GM12878 (cell line): ENCODE results near the gene CAVIN2.

Experiments
- BHLHE40 ChIP-seq, 2 experiments: fragments of 450-650 bp in 1 of 2; IDR thresholded peaks; 2 replicates each; pipeline ENCODE4 v1.6.1; 2011 to 2017; ENCODE audit warnings: low read depth in 2 of 2, borderline replicate concordance in 1 of 2, improper control_type of control experiment in 1 of 2, low read length in 1 of 2, mild to moderate bottlenecking in 1 of 2
- IRF3 ChIP-seq: fragments of 450-650 bp; IDR thresholded peaks from 2 replicates; pipeline ENCODE4 v1.6.1; 2014; ENCODE audit warnings: mild to moderate bottlenecking
- NBN ChIP-seq: fragments of 450-650 bp; IDR thresholded peaks from 2 replicates; pipeline ENCODE4 v1.6.1; 2016
- POLR2AphosphoS5 ChIP-seq: IDR thresholded peaks from 2 replicates; pipeline ENCODE4 v1.6.1; 2011; ENCODE audit warnings: mild to moderate bottlenecking, low read length, inconsistent platforms
- YY1 ChIP-seq: IDR thresholded peaks from 2 replicates; pipeline ENCODE4 v1.6.1; 2011; ENCODE audit warnings: low read depth, mild to moderate bottlenecking, low read length
- TF ChIP-seq, protein P1 (sequence below), 3 experiments: IDR thresholded peaks in 2 of 3; conservative IDR thresholded peaks in 1 of 3; 2 replicates each; pipeline ENCODE4 v1.5.1; 2011; ENCODE audit warnings: low read depth in 3 of 3, low read length in 3 of 3, mild to moderate bottlenecking in 3 of 3, control low read depth in 2 of 3, moderate library complexity in 2 of 3, inconsistent platforms in 1 of 3, mixed read lengths in 1 of 3; ENCODE audit not compliant: control insufficient read depth in 2 of 3, insufficient read depth in 1 of 3; ENCODE audit errors: extremely low read depth in 1 of 3
- TF ChIP-seq, protein P2 (sequence below): fragments of 450-650 bp; IDR thresholded peaks from 2 replicates; pipeline ENCODE4 v1.6.1; 2017; ENCODE audit warnings: mild to moderate bottlenecking, low read depth, inconsistent platforms; ENCODE audit not compliant: poor library complexity, severe bottlenecking
- TF ChIP-seq, protein P3 (sequence below): IDR thresholded peaks from 2 replicates; pipeline ENCODE4 v1.6.1; 2011; ENCODE audit warnings: low read depth, low read length, improper control_type of control experiment, borderline replicate concordance

GRCh38 chr2:191881982-191882816 is 35.3 kb upstream of the CAVIN2 start:
- TF ChIP-seq, protein P1, sequence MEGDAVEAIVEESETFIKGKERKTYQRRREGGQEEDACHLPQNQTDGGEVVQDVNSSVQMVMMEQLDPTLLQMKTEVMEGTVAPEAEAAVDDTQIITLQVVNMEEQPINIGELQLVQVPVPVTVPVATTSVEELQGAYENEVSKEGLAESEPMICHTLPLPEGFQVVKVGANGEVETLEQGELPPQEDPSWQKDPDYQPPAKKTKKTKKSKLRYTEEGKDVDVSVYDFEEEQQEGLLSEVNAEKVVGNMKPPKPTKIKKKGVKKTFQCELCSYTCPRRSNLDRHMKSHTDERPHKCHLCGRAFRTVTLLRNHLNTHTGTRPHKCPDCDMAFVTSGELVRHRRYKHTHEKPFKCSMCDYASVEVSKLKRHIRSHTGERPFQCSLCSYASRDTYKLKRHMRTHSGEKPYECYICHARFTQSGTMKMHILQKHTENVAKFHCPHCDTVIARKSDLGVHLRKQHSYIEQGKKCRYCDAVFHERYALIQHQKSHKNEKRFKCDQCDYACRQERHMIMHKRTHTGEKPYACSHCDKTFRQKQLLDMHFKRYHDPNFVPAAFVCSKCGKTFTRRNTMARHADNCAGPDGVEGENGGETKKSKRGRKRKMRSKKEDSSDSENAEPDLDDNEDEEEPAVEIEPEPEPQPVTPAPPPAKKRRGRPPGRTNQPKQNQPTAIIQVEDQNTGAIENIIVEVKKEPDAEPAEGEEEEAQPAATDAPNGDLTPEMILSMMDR (IDR thresholded peaks at IDR 0.05 in 2 of 3, conservative IDR thresholded peaks at IDR 0.05 in 1 of 3; ENCODE audit: control insufficient read depth in 2 of 3, extremely low read depth in 1 of 3, insufficient read depth in 1 of 3, low read depth in 3 of 3, low read length in 3 of 3): no peak
- TF ChIP-seq YY1 (no peak), POLR2AphosphoS5 (no peak), BHLHE40 (IDR thresholded peaks at IDR 0.05; ENCODE audit: borderline replicate concordance in 1 of 2, low read depth in 2 of 2, low read length in 1 of 2) (no peak), NBN (no peak), IRF3 (no peak)
- TF ChIP-seq, protein P2, sequence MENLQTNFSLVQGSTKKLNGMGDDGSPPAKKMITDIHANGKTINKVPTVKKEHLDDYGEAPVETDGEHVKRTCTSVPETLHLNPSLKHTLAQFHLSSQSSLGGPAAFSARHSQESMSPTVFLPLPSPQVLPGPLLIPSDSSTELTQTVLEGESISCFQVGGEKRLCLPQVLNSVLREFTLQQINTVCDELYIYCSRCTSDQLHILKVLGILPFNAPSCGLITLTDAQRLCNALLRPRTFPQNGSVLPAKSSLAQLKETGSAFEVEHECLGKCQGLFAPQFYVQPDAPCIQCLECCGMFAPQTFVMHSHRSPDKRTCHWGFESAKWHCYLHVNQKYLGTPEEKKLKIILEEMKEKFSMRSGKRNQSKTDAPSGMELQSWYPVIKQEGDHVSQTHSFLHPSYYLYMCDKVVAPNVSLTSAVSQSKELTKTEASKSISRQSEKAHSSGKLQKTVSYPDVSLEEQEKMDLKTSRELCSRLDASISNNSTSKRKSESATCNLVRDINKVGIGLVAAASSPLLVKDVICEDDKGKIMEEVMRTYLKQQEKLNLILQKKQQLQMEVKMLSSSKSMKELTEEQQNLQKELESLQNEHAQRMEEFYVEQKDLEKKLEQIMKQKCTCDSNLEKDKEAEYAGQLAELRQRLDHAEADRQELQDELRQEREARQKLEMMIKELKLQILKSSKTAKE: no peak
- TF ChIP-seq, protein P3, sequence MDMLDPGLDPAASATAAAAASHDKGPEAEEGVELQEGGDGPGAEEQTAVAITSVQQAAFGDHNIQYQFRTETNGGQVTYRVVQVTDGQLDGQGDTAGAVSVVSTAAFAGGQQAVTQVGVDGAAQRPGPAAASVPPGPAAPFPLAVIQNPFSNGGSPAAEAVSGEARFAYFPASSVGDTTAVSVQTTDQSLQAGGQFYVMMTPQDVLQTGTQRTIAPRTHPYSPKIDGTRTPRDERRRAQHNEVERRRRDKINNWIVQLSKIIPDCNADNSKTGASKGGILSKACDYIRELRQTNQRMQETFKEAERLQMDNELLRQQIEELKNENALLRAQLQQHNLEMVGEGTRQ: no peak
